Breast epithelium (tissue), 4 donors: ENCODE results near the gene DBI. TPM values are rescaled to one million over a fixed set of nuclear protein-coding genes. Genes with fewer than 3 reads are reported as not detected.
"Not testable (repeated sequence)": the region's sequence is repeated elsewhere in the genome, so short reads cannot be mapped to it uniquely, and the experiment has no call there.

Experiments used
- DNase-seq, 2 donors: peaks; one replicate each; pipeline ENCODE4 v3.0.0-alpha.2; 2019; ENCODE audit warnings: low spot score in 2 of 2
- H3K27ac ChIP-seq, 2 donors: fragments of 200-600 bp; sonication (generic) in 1 of 2; one replicate each; pipeline ENCODE4 v1.5.1; 2016 to 2019; ENCODE audit warnings: mild to moderate bottlenecking in 1 of 2
- H3K27me3 ChIP-seq, 2 donors: fragments of 200-600 bp; sonication (generic) in 1 of 2; one replicate each; pipeline versions ENCODE4 v1.5.1 to v1.6.0; 2017 to 2019; ENCODE audit warnings: control low read depth in 1 of 2, mild to moderate bottlenecking in 1 of 2
- H3K36me3 ChIP-seq: fragments of 200-600 bp; one replicate; pipeline ENCODE4 v1.5.1; 2019
- H3K4me1 ChIP-seq, 2 donors: fragments of 200-600 bp; sonication (generic); one replicate each; pipeline ENCODE4 v1.5.1; 2016 to 2019; ENCODE audit warnings: control low read depth in 1 of 2
- H3K4me3 ChIP-seq, 3 donors: fragments of 200-600 bp; sonication (generic); 1 replicate in 2 of 3; 2 replicates in 1 of 3; pipeline ENCODE4 v1.5.1; 2016 to 2019; ENCODE audit warnings: mild to moderate bottlenecking in 3 of 3, moderate library complexity in 2 of 3
- H3K9me3 ChIP-seq, 2 donors: fragments of 200-600 bp; sonication (generic) in 1 of 2; one replicate each; pipeline ENCODE4 v1.5.1; 2016 to 2019; ENCODE audit warnings: control low read depth in 1 of 2
- POLR2A ChIP-seq: fragments of 450-650 bp; IDR thresholded peaks from one replicate; pipeline ENCODE4 v1.6.1; 2016; ENCODE audit warnings: antibody characterized with exemption, mild to moderate bottlenecking, moderate library complexity
- POLR2AphosphoS5 ChIP-seq, 3 donors: sonication (generic); formaldehyde crosslinking; IDR thresholded peaks; one replicate each; pipeline ENCODE4 v1.6.1; 2017; ENCODE audit warnings: antibody characterized with exemption in 3 of 3
- intact Hi-C: fragments of 100-400 bp; cut with DNase I; formaldehyde crosslinking; loops from one replicate; pipeline ENCODE4 v1.15.1; 2023; ENCODE audit warnings: low total_unique reads
- total RNA-seq, 3 donors: library from RNA; depleted of rRNA; stranded (reverse); fragments of >200 nt; gene quantifications; one replicate each; pipeline ENCODE4 v1.1.0, GENCODE V29; 2016
- TF ChIP-seq, protein P1 (sequence below), 3 donors: fragments of 450-650 bp; IDR thresholded peaks; one replicate each; pipeline ENCODE4 v1.5.1; 2016 to 2017; ENCODE audit warnings: antibody characterized with exemption in 3 of 3, mild to moderate bottlenecking in 3 of 3, moderate library complexity in 3 of 3

DBI gene
- total RNA-seq, 3 donors from 2014 or later = 160 to 236 (median 202) TPM

DNA sequence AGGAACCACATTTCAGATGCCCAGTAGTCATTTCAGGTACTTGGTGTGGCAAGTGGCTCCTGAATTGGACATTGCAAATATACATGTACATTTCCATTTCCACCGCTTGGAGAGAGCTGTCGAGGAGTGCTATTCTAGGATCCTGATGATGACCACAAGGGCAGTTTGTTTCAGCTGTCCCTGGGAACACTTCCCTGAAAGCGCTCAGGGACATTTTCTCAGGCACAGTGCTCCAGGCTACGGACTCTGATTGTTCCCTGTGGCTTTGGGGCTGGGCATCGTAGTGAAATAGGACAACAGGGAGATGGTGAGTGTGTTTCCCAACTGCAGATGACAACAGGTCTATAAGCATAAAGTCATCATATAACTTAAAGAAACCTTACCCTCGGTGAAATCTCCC is 3.1 kb downstream of the DBI start:
- Histone ChIP-seq H3K27me3 (no peaks in the 10 kb centered on the region), H3K4me1 (peaks cover 3% of the 10 kb centered on the region in 2 donors), H3K27ac (peak overlapping the region; percentile 10 to 95), H3K9me3 (no peaks in the 10 kb centered on the region), H3K36me3 (no peaks in the 10 kb centered on the region), H3K4me3 (no peak overlapping the region)
- intact Hi-C loops = no loop called here
- TF ChIP-seq POLR2AphosphoS5 (IDR thresholded peaks at IDR 0.05) = no peak
- no peak for TF ChIP-seq POLR2A
- TF ChIP-seq, protein P1, sequence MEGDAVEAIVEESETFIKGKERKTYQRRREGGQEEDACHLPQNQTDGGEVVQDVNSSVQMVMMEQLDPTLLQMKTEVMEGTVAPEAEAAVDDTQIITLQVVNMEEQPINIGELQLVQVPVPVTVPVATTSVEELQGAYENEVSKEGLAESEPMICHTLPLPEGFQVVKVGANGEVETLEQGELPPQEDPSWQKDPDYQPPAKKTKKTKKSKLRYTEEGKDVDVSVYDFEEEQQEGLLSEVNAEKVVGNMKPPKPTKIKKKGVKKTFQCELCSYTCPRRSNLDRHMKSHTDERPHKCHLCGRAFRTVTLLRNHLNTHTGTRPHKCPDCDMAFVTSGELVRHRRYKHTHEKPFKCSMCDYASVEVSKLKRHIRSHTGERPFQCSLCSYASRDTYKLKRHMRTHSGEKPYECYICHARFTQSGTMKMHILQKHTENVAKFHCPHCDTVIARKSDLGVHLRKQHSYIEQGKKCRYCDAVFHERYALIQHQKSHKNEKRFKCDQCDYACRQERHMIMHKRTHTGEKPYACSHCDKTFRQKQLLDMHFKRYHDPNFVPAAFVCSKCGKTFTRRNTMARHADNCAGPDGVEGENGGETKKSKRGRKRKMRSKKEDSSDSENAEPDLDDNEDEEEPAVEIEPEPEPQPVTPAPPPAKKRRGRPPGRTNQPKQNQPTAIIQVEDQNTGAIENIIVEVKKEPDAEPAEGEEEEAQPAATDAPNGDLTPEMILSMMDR (IDR thresholded peaks at IDR 0.05) = no peak
- no peak for DNase-seq

DNA sequence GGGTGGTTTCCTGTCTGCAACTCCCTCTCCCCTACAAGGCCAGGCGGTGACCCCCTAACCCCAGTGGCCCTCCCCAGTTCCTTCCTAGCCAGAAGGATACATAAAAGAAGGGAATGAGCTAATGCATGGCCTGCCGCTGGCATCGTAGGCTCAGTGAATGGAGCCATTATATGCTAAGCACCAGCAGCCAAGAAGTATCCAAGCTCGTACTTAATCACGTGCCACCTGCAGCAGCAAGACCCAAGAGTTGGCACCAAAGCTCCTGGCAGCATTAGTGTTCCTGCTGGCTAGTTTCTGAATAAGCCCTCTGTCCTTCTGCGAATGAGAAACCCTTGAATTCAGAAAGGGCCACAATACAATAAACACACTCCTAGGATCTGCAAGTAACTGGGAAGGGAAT is 4.3 kb downstream of the DBI start:
- intact Hi-C loops = no loop called here
- H3K36me3 ChIP-seq = no peaks in the 10 kb centered on the region
- peak overlapping the region; percentile 65 to 95 for H3K27ac ChIP-seq
- no peaks in the 10 kb centered on the region for H3K9me3 ChIP-seq
- peaks cover 3% of the 10 kb centered on the region in 2 donors for H3K4me1 ChIP-seq
- no peak overlapping the region for H3K4me3 ChIP-seq
- H3K27me3 ChIP-seq = no peaks in the 10 kb centered on the region
- TF ChIP-seq POLR2A = no peak
- TF ChIP-seq, protein P1 (IDR thresholded peaks at IDR 0.05) = peak in 1 of 3 donors; percentile 10
- peak in 1 of 3 donors; percentile 46 for TF ChIP-seq POLR2AphosphoS5 (IDR thresholded peaks at IDR 0.05)
- DNase-seq = peak in 1 of 2 donors; percentile 93

DNA sequence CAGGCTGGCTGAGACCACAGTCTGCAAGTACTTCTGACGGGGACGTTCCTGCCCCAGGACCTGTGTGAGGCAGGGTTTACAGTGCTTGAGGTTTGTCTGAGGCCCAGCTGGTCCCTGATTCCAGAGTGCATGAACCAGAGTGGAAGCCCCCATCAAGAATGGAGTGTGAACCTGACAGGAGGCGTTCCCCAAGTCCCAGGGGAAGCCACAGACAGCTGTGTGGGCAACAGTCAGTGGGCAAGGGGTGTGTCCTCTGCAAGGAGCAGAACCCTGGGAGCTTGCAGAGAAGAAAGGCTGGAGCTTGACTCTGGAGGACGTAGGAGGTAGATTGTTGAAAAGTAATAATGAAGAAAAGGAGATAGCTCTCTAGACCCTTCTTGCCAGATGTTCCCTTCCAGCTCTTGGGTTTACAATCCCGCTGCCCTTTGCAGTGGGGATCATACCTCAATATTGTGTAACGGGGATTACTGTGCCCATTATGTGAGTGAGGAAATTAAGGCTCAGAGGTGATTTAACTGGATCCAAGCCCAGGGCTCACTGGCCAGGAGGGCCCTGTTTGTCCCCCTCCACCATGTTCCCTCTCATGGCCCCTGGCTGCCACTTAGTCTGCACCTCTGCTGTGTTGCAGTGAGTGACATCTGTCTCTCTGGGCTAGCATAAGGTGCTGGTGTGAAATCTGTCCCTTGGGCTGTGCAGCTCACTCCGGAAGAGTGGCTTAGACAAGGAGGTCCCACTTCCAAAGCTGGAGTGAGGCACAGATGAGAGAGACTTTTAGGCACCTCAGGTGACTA is 6.2 kb downstream of the DBI start:
- Histone ChIP-seq H3K27ac (peak overlapping the region in 1 of 2 donors; percentile 95), H3K36me3 (no peaks in the 10 kb centered on the region)
- intact Hi-C loops = no loop called here

DNA sequence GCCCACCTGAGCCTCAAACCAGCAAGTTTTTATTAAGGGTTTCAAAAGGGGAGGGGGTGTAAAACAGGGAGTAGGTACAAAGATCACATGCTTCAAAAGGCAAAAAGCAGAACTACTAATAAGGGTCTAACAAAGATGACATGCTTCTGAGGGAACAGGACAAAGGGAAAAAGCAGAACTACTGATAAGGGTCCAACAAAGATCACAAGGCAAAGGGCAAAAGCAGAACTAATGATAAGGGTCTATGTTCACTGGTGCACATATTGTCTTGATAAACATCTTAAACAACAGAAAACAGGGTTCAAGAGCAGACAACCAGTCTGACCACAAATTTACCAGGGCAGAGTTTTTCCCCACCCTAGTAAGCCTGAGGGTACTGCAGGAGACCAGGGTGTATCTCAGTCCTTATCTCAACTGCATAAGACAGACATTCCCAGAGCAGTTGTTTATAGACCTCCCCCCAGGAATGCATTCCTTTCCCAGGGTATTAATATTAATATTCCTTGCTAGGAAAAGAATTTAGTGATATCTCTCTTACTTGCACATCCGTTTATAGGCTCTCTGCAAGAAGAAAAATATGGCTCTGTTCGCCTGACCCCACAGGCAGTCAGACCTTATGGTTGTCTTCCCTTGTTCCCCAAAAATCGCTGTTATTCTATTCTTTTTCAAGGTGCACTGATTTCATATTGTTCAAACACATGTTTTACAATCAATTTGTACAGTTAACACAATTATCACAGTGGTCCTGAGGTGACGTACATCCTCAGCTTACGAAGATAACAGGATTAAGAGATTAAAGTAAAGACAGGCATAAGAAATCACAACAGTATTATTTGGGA is 7.3 kb downstream of the DBI start:
- H3K27ac ChIP-seq, H3K27me3 ChIP-seq, intact Hi-C loops, H3K4me1 ChIP-seq, H3K36me3 ChIP-seq, H3K4me3 ChIP-seq, DNase-seq, H3K9me3 ChIP-seq: not testable (repeated sequence)

More for the DNA sequence above, 6.2 kb downstream of the DBI start:
- Histone ChIP-seq H3K4me1 (peaks cover 0 to 3% of the 10 kb centered on the region in 2 donors), H3K4me3 (no peak overlapping the region), H3K27me3 (no peaks in the 10 kb centered on the region), H3K9me3 (no peaks in the 10 kb centered on the region)
- no peak for DNase-seq
- TF ChIP-seq, protein P1 (IDR thresholded peaks at IDR 0.05) = no peak
- TF ChIP-seq POLR2A = no peak
- no peak for TF ChIP-seq POLR2AphosphoS5 (IDR thresholded peaks at IDR 0.05)

DNA sequence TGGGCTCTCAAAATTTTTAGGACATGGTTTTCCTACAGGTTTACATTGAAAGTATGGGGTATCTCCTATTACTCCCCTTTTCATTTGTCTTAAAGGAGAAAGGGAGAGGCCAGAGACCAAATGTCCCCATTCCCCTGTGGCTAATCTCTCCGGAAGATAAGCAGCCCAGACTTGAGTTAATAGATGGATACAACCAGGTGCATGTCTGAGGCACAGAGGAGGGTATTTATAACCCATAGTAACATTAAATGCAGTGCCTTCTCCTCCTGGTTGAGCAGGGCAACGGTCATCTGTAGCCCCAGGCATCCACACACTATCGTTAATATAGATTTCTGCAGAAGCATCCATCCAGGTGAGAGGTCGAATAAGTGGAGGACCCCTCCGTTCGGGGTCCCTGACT is 9.6 kb downstream of the DBI start:
- DNase-seq, H3K27me3 ChIP-seq, H3K36me3 ChIP-seq, H3K27ac ChIP-seq, H3K4me3 ChIP-seq, H3K4me1 ChIP-seq, H3K9me3 ChIP-seq, intact Hi-C loops: not testable (repeated sequence)

DNA sequence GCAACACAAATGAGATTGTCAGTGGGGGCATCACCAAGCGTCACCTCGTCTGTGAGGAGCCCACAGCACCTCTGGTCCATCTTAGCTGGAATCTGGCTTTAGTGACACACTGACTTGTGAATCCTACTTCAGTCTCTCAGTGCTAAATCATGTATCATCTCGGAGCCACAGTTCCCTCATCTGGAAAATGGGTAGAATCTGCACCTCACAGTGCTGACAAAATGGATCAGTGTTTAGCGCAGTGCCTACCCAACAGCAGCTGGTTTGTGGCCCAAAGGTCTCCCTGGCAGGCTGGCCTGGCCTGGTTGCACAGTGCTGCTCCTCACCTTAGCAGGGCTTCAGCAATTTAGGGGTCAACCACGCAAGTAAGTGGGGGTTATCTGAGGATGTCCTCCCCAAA is 10.0 kb downstream of the DBI start:
- H3K36me3 ChIP-seq = no peaks in the 10 kb centered on the region
- H3K4me3 ChIP-seq = no peak overlapping the region
- H3K27ac ChIP-seq = peak overlapping the region in 1 of 2 donors; percentile 34
- no peaks in the 10 kb centered on the region for H3K27me3 ChIP-seq
- intact Hi-C loops = no loop called here
- DNase-seq = no peak
- H3K9me3 ChIP-seq = no peaks in the 10 kb centered on the region
- TF ChIP-seq POLR2AphosphoS5 (IDR thresholded peaks at IDR 0.05) = no peak
- TF ChIP-seq, protein P1 (IDR thresholded peaks at IDR 0.05) = no peak
- TF ChIP-seq POLR2A = no peak
- no peaks in the 10 kb centered on the region for H3K4me1 ChIP-seq
